Memory B cell (primary cell): Measurements from ENCODE around the gene UBXN6.

Source experiments
- ATAC-seq: fragments of 150-1000 bp; cut with Tn5 transposase; 2 replicates; pipeline ENCODE4 v1.10.0; 2021; ENCODE audit warnings: low read depth, mild to moderate bottlenecking, moderate library complexity
- DNase-seq, 2 donors: peaks; one replicate each; pipeline ENCODE4 v3.0.0; 2022; ENCODE audit warnings: low spot score in 2 of 2
- H3K27ac Mint-ChIP-seq: one replicate; pipeline ENCODE4 v1.8.0; 2022; ENCODE audit warnings: mild to moderate bottlenecking, moderate library complexity, mixed read lengths
- H3K27me3 Mint-ChIP-seq: one replicate; pipeline ENCODE4 v1.8.0; 2022; ENCODE audit warnings: mixed read lengths
- H3K36me3 Mint-ChIP-seq: one replicate; pipeline ENCODE4 v1.8.0; 2022; ENCODE audit warnings: mild to moderate bottlenecking, mixed read lengths
- H3K4me1 Mint-ChIP-seq: one replicate; pipeline ENCODE4 v1.8.0; 2022; ENCODE audit warnings: mixed read lengths
- H3K4me3 Mint-ChIP-seq: one replicate; pipeline ENCODE4 v1.8.0; 2022; ENCODE audit warnings: mild to moderate bottlenecking, moderate library complexity, mixed read lengths
- H3K9me3 Mint-ChIP-seq: one replicate; pipeline ENCODE4 v1.8.0; 2022; ENCODE audit warnings: mixed read lengths

Gene UBXN6

DNA sequence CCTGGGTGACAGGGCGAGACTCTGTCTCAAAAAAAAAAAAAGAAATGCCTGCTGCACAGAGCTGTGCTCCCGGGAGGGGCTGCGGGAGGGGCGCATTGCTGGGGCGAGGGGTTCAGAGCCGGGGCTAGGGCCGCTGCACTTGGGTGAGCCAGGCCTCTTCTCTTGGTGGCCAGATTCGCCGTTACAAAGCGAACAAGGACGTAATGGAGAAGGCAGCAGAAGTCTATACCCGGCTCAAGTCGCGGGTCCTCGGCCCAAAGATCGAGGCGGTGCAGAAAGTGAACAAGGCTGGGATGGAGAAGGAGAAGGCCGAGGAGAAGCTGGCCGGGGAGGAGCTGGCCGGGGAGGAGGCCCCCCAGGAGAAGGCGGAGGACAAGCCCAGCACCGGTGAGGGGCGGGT is 41.7 kb upstream of the UBXN6 start:
- ATAC-seq = no peak
- no peaks in the 10 kb centered on the region for H3K9me3 Mint-ChIP-seq
- no peak overlapping the region for H3K4me3 Mint-ChIP-seq
- H3K36me3 Mint-ChIP-seq = peaks cover 15% of the 10 kb centered on the region
- DNase-seq = no peak
- H3K27me3 Mint-ChIP-seq = no peaks in the 10 kb centered on the region
- H3K4me1 Mint-ChIP-seq = no peaks in the 10 kb centered on the region
- no peak overlapping the region for H3K27ac Mint-ChIP-seq

GRCh38 chr19:4498694-4499093 is 41.1 kb upstream of the UBXN6 start:
- no peaks in the 10 kb centered on the region for H3K9me3 Mint-ChIP-seq
- H3K36me3 Mint-ChIP-seq = peaks cover 15% of the 10 kb centered on the region
- H3K4me1 Mint-ChIP-seq = no peaks in the 10 kb centered on the region
- no peaks in the 10 kb centered on the region for H3K27me3 Mint-ChIP-seq
- H3K27ac Mint-ChIP-seq = no peak overlapping the region
- ATAC-seq (no peak), DNase-seq (no peak)
- no peak overlapping the region for H3K4me3 Mint-ChIP-seq

DNA sequence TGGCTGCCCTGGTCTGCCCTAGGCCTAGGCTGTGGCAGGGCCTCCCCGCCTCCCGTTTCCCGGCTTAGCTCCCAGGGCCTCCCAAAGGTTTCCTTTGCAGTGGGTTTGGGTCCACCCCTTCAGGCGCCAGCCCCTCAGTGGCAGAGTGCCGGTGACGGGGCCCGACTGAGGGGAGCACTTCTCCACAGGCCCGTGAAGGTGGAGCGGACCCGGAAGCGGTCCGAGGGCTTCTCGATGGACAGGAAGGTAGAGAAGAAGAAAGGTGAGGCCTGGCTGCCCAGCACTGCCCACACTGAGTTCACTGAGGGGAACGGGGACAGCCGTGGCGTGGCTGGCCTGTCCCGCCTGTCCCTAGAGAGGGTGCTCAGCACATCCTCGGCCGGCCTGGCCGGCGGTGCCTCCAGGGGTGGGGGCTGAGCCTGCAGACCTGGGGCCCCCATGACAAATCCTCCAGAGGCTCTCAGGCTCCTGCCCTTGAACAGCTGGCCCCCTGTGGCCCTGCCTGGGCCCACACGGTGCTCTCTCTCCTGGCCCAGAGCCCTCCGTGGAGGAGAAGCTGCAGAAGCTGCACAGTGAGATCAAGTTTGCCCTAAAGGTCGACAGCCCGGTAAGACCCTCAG is 40.3 kb upstream of the UBXN6 start:
- ATAC-seq (no peak), DNase-seq (no peak)
- Mint-ChIP-seq H3K27me3 (no peaks in the 10 kb centered on the region), H3K4me1 (no peaks in the 10 kb centered on the region), H3K27ac (no peak overlapping the region), H3K4me3 (no peak overlapping the region), H3K9me3 (no peaks in the 10 kb centered on the region), H3K36me3 (peaks cover 15% of the 10 kb centered on the region)

DNA sequence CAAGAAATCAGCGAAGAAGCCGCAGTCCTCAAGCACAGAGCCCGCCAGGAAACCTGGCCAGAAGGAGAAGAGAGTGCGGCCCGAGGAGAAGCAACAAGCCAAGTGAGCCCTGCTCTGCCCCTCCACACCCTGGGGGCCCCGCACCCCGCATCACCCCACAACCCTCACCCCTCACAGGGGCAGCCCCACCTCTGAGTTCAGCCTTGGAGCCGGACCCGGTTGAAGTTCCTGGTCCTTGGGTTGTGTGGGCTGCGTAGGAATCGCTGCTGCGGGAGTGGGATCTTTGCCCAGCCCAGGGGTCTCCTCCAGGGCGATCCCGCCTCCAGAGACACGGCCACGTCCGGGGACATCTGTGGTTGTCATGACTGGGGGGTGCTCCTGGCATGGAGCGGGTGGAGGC is 38.7 kb upstream of the UBXN6 start:
- no peak for ATAC-seq
- H3K27ac Mint-ChIP-seq = no peak overlapping the region
- H3K36me3 Mint-ChIP-seq = peaks cover 15% of the 10 kb centered on the region
- no peaks in the 10 kb centered on the region for H3K9me3 Mint-ChIP-seq
- no peak overlapping the region for H3K4me3 Mint-ChIP-seq
- DNase-seq = no peak
- no peaks in the 10 kb centered on the region for H3K4me1 Mint-ChIP-seq
- no peaks in the 10 kb centered on the region for H3K27me3 Mint-ChIP-seq

DNA sequence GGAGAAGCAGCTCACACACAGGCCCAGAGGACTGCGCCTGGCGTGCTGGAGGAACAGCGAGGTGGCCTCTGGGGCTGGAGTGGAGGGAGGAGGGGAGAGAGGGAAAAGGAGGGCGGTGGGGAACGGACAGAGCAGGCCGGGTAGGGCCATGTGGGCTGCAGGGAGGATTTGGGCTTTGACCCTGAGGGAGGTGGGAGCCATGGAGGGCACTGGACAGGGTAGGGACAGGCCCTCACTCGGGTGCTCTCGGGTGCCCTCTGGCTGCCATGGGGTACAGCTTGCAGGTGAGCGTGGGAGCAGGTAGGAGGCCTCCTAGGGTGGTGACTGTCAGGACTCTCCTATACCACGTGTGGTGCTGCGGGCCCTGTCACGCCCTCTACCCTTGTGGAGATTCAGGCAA is 37.9 kb upstream of the UBXN6 start:
- Mint-ChIP-seq H3K27ac (no peak overlapping the region), H3K36me3 (peaks cover 16% of the 10 kb centered on the region), H3K4me1 (no peaks in the 10 kb centered on the region), H3K27me3 (no peaks in the 10 kb centered on the region), H3K4me3 (no peak overlapping the region), H3K9me3 (no peaks in the 10 kb centered on the region)
- DNase-seq (no peak), ATAC-seq (peak; percentile 51)

GRCh38 chr19:4494691-4495064 is 37.1 kb upstream of the UBXN6 start:
- peaks cover 13% of the 10 kb centered on the region for H3K36me3 Mint-ChIP-seq
- no peak overlapping the region for H3K27ac Mint-ChIP-seq
- no peak for ATAC-seq
- H3K9me3 Mint-ChIP-seq = no peaks in the 10 kb centered on the region
- H3K4me1 Mint-ChIP-seq = no peaks in the 10 kb centered on the region
- no peak overlapping the region for H3K4me3 Mint-ChIP-seq
- no peak for DNase-seq
- no peaks in the 10 kb centered on the region for H3K27me3 Mint-ChIP-seq

DNA sequence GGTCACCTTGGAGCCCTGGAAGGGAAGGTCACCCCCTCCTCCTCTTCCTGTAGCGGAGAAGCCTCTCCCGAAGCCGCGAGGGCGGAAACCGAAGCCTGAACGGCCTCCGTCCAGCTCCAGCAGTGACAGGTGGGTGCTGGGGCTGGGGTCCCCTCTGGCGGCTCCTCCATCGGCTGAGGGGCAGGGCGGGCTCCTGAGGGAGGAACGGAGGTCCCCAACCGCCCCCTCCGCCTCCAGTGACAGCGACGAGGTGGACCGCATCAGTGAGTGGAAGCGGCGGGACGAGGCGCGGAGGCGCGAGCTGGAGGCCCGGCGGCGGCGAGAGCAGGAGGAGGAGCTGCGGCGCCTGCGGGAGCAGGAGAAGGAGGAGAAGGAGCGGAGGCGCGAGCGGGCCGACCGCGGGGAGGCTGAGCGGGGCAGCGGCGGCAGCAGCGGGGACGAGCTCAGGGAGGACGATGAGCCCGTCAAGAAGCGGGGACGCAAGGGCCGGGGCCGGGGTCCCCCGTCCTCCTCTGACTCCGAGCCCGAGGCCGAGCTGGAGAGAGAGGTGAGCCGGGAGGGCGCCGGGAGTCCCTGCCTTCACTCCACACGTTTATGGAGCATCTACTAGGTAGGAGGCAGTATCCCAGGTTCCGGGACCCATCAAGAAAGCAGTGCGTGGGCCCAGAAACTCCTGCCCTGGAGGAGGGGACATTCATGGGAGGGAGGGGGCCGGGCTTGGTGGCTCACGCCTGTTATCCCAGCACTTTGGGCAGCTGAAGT is 36.5 kb upstream of the UBXN6 start:
- DNase-seq (no peak), ATAC-seq (no peak)
- no peaks in the 10 kb centered on the region for H3K27me3 Mint-ChIP-seq
- H3K4me3 Mint-ChIP-seq = no peak overlapping the region
- H3K27ac Mint-ChIP-seq = no peak overlapping the region
- no peaks in the 10 kb centered on the region for H3K9me3 Mint-ChIP-seq
- no peaks in the 10 kb centered on the region for H3K4me1 Mint-ChIP-seq
- peaks cover 10% of the 10 kb centered on the region for H3K36me3 Mint-ChIP-seq

- Mint-ChIP-seq H3K27ac (no peak overlapping the region), H3K4me3 (no peak overlapping the region), H3K9me3 (no peaks in the 10 kb centered on the region), H3K27me3 (no peaks in the 10 kb centered on the region), H3K36me3 (peaks cover 13% of the 10 kb centered on the region), H3K4me1 (no peaks in the 10 kb centered on the region)
- ATAC-seq = no peak
- no peak for DNase-seq
Observed at GRCh38 chr19:4493104-4493928, 35.7 kb upstream of the UBXN6 start.

DNA sequence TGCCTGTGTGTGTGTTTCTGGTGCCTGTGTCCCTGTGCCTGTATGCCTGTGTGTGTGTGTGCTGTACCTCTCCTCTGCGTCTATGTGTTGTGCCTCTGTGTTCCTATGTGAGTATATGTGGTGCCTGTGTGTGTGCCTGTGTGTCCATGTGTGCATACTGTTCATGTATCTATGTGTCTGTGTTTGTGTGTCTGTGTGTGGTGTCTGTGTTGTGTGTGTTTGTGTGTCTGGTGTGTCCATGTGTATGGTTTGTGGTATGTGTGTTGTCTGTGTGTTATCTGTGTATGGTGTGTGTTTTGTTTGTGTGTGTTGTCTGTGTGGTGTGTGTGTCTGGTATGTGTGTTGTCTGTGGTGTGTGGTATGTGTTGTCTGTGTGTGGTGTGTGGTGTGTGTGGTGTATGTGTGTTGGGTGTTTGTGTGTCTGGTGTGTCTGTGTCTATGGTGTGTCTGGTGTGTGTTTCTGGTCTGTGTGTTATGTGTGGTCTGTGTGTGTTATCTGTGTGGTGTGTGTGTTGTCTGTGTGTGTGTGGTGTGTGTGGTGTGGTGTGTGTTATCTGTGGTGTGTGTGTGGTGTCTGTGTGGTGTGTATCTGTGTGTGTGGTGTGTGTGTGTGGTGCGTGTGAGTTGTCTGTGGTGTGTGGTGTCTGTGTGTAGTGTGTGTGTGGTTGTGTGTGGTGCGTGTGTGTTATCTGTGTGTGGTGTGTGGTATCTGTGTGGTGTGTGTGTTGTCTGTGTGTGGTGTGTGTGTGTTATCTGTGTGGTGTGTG is 34.9 kb upstream of the UBXN6 start:
- Mint-ChIP-seq H3K27ac (no peak overlapping the region), H3K27me3 (no peaks in the 10 kb centered on the region), H3K9me3 (no peaks in the 10 kb centered on the region), H3K4me1 (no peaks in the 10 kb centered on the region), H3K36me3 (peaks cover 11% of the 10 kb centered on the region), H3K4me3 (no peak overlapping the region)
- no peak for ATAC-seq
- DNase-seq = no peak

- ATAC-seq (no peak), DNase-seq (no peak)
- peaks cover 18% of the 10 kb centered on the region for H3K36me3 Mint-ChIP-seq
- no peaks in the 10 kb centered on the region for H3K4me1 Mint-ChIP-seq
- no peaks in the 10 kb centered on the region for H3K27me3 Mint-ChIP-seq
- H3K9me3 Mint-ChIP-seq = no peaks in the 10 kb centered on the region
- H3K27ac Mint-ChIP-seq = no peak overlapping the region
- no peak overlapping the region for H3K4me3 Mint-ChIP-seq
Observed at GRCh38 chr19:4491446-4491845, 33.9 kb upstream of the UBXN6 start.

- no peaks in the 10 kb centered on the region for H3K9me3 Mint-ChIP-seq
- no peak overlapping the region for H3K27ac Mint-ChIP-seq
- peaks cover 2% of the 10 kb centered on the region for H3K4me1 Mint-ChIP-seq
- H3K27me3 Mint-ChIP-seq = no peaks in the 10 kb centered on the region
- ATAC-seq (no peak), DNase-seq (no peak)
- peaks cover 22% of the 10 kb centered on the region for H3K36me3 Mint-ChIP-seq
- H3K4me3 Mint-ChIP-seq = no peak overlapping the region
Observed at GRCh38 chr19:4488496-4488895, 30.9 kb upstream of the UBXN6 start.

GRCh38 chr19:4487572-4487971 is 30.0 kb upstream of the UBXN6 start:
- Mint-ChIP-seq H3K4me1 (peaks cover 2% of the 10 kb centered on the region), H3K27me3 (no peaks in the 10 kb centered on the region), H3K36me3 (peaks cover 24% of the 10 kb centered on the region), H3K9me3 (no peaks in the 10 kb centered on the region), H3K4me3 (no peak overlapping the region), H3K27ac (no peak overlapping the region)
- no peak for ATAC-seq
- DNase-seq = no peak

GRCh38 chr19:4483385-4483784 is 25.8 kb upstream of the UBXN6 start:
- no peaks in the 10 kb centered on the region for H3K9me3 Mint-ChIP-seq
- ATAC-seq = no peak

More at GRCh38 chr19:4483385-4483784, 25.8 kb upstream of the UBXN6 start:
- Mint-ChIP-seq H3K4me1 (peaks cover 2% of the 10 kb centered on the region), H3K27me3 (no peaks in the 10 kb centered on the region), H3K27ac (no peak overlapping the region), H3K36me3 (peaks cover 20% of the 10 kb centered on the region), H3K4me3 (no peak overlapping the region)
- DNase-seq = no peak
